HepG2 (cell line): ENCODE data around the gene MFNG. TPM values are rescaled to one million over a fixed set of nuclear protein-coding genes. Genes with fewer than 3 reads are reported as not detected.
A peak's percentile ranks its signal among the peaks of the same experiment; 100 is the strongest.

Experiments
- ARID4A ChIP-seq: sonication (generic); formaldehyde crosslinking; IDR thresholded peaks from 2 replicates; pipeline ENCODE4 v1.5.0; 2020; ENCODE audit warnings: mild to moderate bottlenecking, missing genetic modification reagents, borderline replicate concordance
- CBX1 ChIP-seq: IDR thresholded peaks from one replicate; pipeline ENCODE4 v1.6.1; 2016; ENCODE audit warnings: antibody characterized with exemption, low read depth
- DZIP1 ChIP-seq: sonication (generic); formaldehyde crosslinking; IDR thresholded peaks from 2 replicates; pipeline ENCODE4 v1.5.0; 2020; ENCODE audit warnings: mild to moderate bottlenecking, missing genetic modification reagents
- FOXP4 ChIP-seq: sonication (generic); formaldehyde crosslinking; IDR thresholded peaks from 2 replicates; pipeline ENCODE4 v1.4.0; 2020; ENCODE audit warnings: missing genetic modification reagents
- HES4 ChIP-seq: sonication (generic); formaldehyde crosslinking; IDR thresholded peaks from 2 replicates; pipeline ENCODE4 v1.9.0; 2021; ENCODE audit warnings: mild to moderate bottlenecking, missing genetic modification reagents, borderline replicate concordance
- KAT2B ChIP-seq: fragments of 150-350 bp; IDR thresholded peaks from 2 replicates; pipeline ENCODE4 v1.6.1; 2014; ENCODE audit warnings: low read depth, low read length, borderline replicate concordance
- LCORL ChIP-seq, 2 experiments: fragments of 450-650 bp in 1 of 2; sonication (generic) in 1 of 2; formaldehyde crosslinking in 1 of 2; IDR thresholded peaks; 2 replicates each; pipeline versions ENCODE4 v1.5.0 to v1.6.1; 2017 to 2020; ENCODE audit warnings: antibody characterized with exemption in 1 of 2, missing genetic modification reagents in 1 of 2
- MTA1 ChIP-seq: sonication (generic); formaldehyde crosslinking; IDR thresholded peaks from 2 replicates; pipeline ENCODE4 v1.4.0; 2020; ENCODE audit warnings: missing genetic modification reagents, mild to moderate bottlenecking, borderline replicate concordance
- PHF5A ChIP-seq: IDR thresholded peaks from one replicate; pipeline ENCODE4 v1.6.1; 2018; ENCODE audit warnings: low read depth, missing genetic modification reagents; ENCODE audit not compliant: unreplicated experiment
- SYNCRIP ChIP-seq: fragments of 200-400 bp; formaldehyde crosslinking; IDR thresholded peaks from 2 replicates; pipeline ENCODE4 v1.6.1; 2018; ENCODE audit warnings: mild to moderate bottlenecking, low read depth, low read length; ENCODE audit not compliant: insufficient read depth
- ZFP90 ChIP-seq: sonication (generic); formaldehyde crosslinking; IDR thresholded peaks from 2 replicates; pipeline ENCODE4 v1.8.0; 2022; ENCODE audit warnings: missing genetic modification reagents, mild to moderate bottlenecking, inconsistent platforms, borderline replicate concordance
- ZNF205 ChIP-seq: IDR thresholded peaks from 2 replicates; pipeline ENCODE4 v1.6.1; 2018; ENCODE audit warnings: missing biosample characterization, missing genetic modification reagents
- ZNF235 ChIP-seq: sonication (generic); formaldehyde crosslinking; IDR thresholded peaks from 2 replicates; pipeline ENCODE4 v1.8.1; 2023; ENCODE audit warnings: mild to moderate bottlenecking, missing genetic modification reagents, borderline replicate concordance
- ZNF263 ChIP-seq: sonication (generic); formaldehyde crosslinking; IDR thresholded peaks from 2 replicates; pipeline ENCODE4 v1.4.0; 2020; ENCODE audit warnings: missing genetic modification reagents
- ZNF530 ChIP-seq: sonication (generic); formaldehyde crosslinking; IDR thresholded peaks from 2 replicates; pipeline ENCODE4 v1.5.0; 2020; ENCODE audit warnings: low read depth, mild to moderate bottlenecking, missing genetic modification reagents
- ZNF7 ChIP-seq: IDR thresholded peaks from 2 replicates; pipeline ENCODE4 v1.6.1; 2016; ENCODE audit warnings: missing biosample characterization, missing genetic modification reagents
- polyA plus RNA-seq, 8 experiments: library from polyadenylated mRNA; depleted of rRNA in 3 of 8; stranded (reverse) in 7 of 8; unstranded in 1 of 8; fragments of >200 nt; fragmentation: Illumina TruSeq in 4 of 8; extraction: Trizol in 4 of 8; gene quantifications; 2 replicates each; pipeline versions ENCODE4 v1.2.1 to v1.2.3, GENCODE V29; 2011 to 2016; ENCODE audit warnings: low read depth in 4 of 8, missing spikeins in 1 of 8, mixed read lengths in 1 of 8; ENCODE audit not compliant: insufficient read depth in 1 of 8
- total RNA-seq, 5 experiments: library from RNA; depleted of rRNA; stranded (reverse); fragments of >200 nt; fragmentation: Illumina TruSeq; extraction: Trizol; gene quantifications; 2 replicates each; pipeline ENCODE4 v1.2.3, GENCODE V29; 2016; ENCODE audit warnings: low read depth in 1 of 5

Gene MFNG
- total and polyA plus RNA-seq, 2 of the 13 experiments (the other 11 are each of a cell fraction or from before 2014, with no cell fraction given), result 1.0 to 11.7 TPM

GRCh38 chr22:37518509-37519267 lies 32.5 kb upstream of the MFNG start (continued):
- TF ChIP-seq SYNCRIP, result no peak
- TF ChIP-seq PHF5A (CRISPR knock-in tag), result no peak
- 0 out of 2 replicates have a peak, but pooled peaks have one; percentile 30 for TF ChIP-seq ZNF205 (CRISPR knock-in tag)
- no peak for TF ChIP-seq KAT2B
- TF ChIP-seq ARID4A, result peak; percentile 67
- TF ChIP-seq CBX1, result no peak
- TF ChIP-seq ZFP90 (CRISPR knock-in tag), result peak; percentile 62; the same call in 1 of the 2 replicates
- peak; percentile 45; the same call in 1 of the 2 replicates for TF ChIP-seq DZIP1 (CRISPR knock-in tag)
- TF ChIP-seq LCORL (IDR thresholded peaks at IDR 0.05), result no peak
- peak; percentile 45; the same call in 1 of the 2 replicates for TF ChIP-seq LCORL (CRISPR knock-in tag; IDR thresholded peaks at IDR 0.05)
- no peak for TF ChIP-seq HES4 (CRISPR knock-in tag)
- TF ChIP-seq ZNF235 (CRISPR knock-in tag), result 0 out of 2 replicates have a peak, but pooled peaks have one; percentile 85
- peak; percentile 38; the same call in 1 of the 2 replicates for TF ChIP-seq ZNF263
- no peak for TF ChIP-seq FOXP4
- no peak; the same call in 1 of the 2 replicates for TF ChIP-seq MTA1
- no peak for TF ChIP-seq ZNF530 (CRISPR knock-in tag)
- TF ChIP-seq ZNF7 (CRISPR knock-in tag), result no peak
